Mesenchymal stem cell (in vitro differentiated cells and primary cell): ENCODE measurements around the gene TRIM28.
A peak's percentile ranks its signal among the peaks of the same experiment; 100 is the strongest.

Experiments
- DNase-seq: peaks from one replicate; pipeline ENCODE4 v3.0.0-alpha.2; 2013
- H2AFZ ChIP-seq: one replicate; pipeline ENCODE4 v1.6.1; 2013; ENCODE audit warnings: low read depth, mild to moderate bottlenecking, control low read depth, inconsistent platforms, low read length, moderate library complexity
- H2AK5ac ChIP-seq: 2 replicates; pipeline ENCODE4 v1.6.1; 2013; ENCODE audit warnings: low read length, moderate library complexity, mild to moderate bottlenecking, inconsistent platforms; ENCODE audit not compliant: severe bottlenecking
- H2BK120ac ChIP-seq: one replicate; pipeline ENCODE4 v1.6.1; 2013; ENCODE audit warnings: low read depth, mild to moderate bottlenecking, inconsistent platforms, low read length, moderate library complexity
- H2BK12ac ChIP-seq, 2 experiments: one replicate each; pipeline ENCODE4 v1.6.1; 2013; ENCODE audit warnings: inconsistent platforms in 2 of 2, low read length in 2 of 2, mild to moderate bottlenecking in 2 of 2, moderate library complexity in 2 of 2, control low read depth in 1 of 2
- H2BK15ac ChIP-seq: one replicate; pipeline ENCODE4 v1.6.1; 2013; ENCODE audit warnings: mild to moderate bottlenecking, low read depth, inconsistent platforms; ENCODE audit not compliant: poor library complexity, severe bottlenecking
- H2BK5ac ChIP-seq: 2 replicates; pipeline ENCODE4 v1.6.1; 2013; ENCODE audit warnings: low read depth, mild to moderate bottlenecking, low read length, control low read depth, inconsistent platforms; ENCODE audit not compliant: poor library complexity, severe bottlenecking
- H3K14ac ChIP-seq, 2 experiments: one replicate each; pipeline ENCODE4 v1.6.1; 2013; ENCODE audit warnings: inconsistent platforms in 2 of 2, low read length in 2 of 2, control low read depth in 1 of 2, mild to moderate bottlenecking in 1 of 2, moderate library complexity in 1 of 2
- H3K18ac ChIP-seq, 2 experiments: one replicate each; pipeline ENCODE4 v1.6.1; 2013; ENCODE audit warnings: inconsistent platforms in 2 of 2, low read length in 2 of 2, control low read depth in 1 of 2, low read depth in 1 of 2, mild to moderate bottlenecking in 1 of 2
- H3K23ac ChIP-seq, 2 experiments: one replicate each; pipeline ENCODE4 v1.6.1; 2013; ENCODE audit warnings: inconsistent platforms in 2 of 2, low read length in 2 of 2, mild to moderate bottlenecking in 2 of 2, moderate library complexity in 2 of 2, control low read depth in 1 of 2
- H3K27ac ChIP-seq: 2 replicates; pipeline ENCODE4 v1.5.1; 2013; ENCODE audit warnings: mild to moderate bottlenecking, moderate library complexity, low read length, control low read depth, inconsistent platforms; ENCODE audit not compliant: poor library complexity, severe bottlenecking
- H3K27me3 ChIP-seq, 2 experiments: 2 replicates each; pipeline versions ENCODE4 v1.6.1 to v1.7.0; 2013; ENCODE audit warnings: low read length in 2 of 2, mild to moderate bottlenecking in 2 of 2, moderate library complexity in 2 of 2, control low read depth in 1 of 2, inconsistent platforms in 1 of 2; ENCODE audit not compliant: control insufficient read depth in 1 of 2, insufficient read depth in 1 of 2
- H3K36me3 ChIP-seq, 2 experiments: 2 replicates each; pipeline versions ENCODE4 v1.6.1 to v1.7.0; 2013; ENCODE audit warnings: low read length in 2 of 2, control low read depth in 1 of 2, inconsistent platforms in 1 of 2, low read depth in 1 of 2, mild to moderate bottlenecking in 1 of 2; ENCODE audit not compliant: insufficient read depth in 2 of 2, control insufficient read depth in 1 of 2
- H3K4ac ChIP-seq, 2 experiments: one replicate each; pipeline ENCODE4 v1.6.1; 2013; ENCODE audit warnings: inconsistent platforms in 2 of 2, low read length in 2 of 2, mild to moderate bottlenecking in 2 of 2, moderate library complexity in 2 of 2, control low read depth in 1 of 2, low read depth in 1 of 2
- H3K4me1 ChIP-seq: 2 replicates; pipeline ENCODE4 v1.6.1; 2013; ENCODE audit warnings: low read depth, low read length, control low read depth; ENCODE audit not compliant: control insufficient read depth, insufficient read depth
- H3K4me2 ChIP-seq: 2 replicates; pipeline ENCODE4 v1.6.1; 2013; ENCODE audit warnings: low read length, mild to moderate bottlenecking, inconsistent platforms; ENCODE audit not compliant: poor library complexity, severe bottlenecking
- H3K4me3 ChIP-seq, 2 experiments: 2 replicates each; pipeline versions ENCODE4 v1.5.1 to v1.7.0; 2013; ENCODE audit warnings: low read length in 2 of 2, mild to moderate bottlenecking in 2 of 2, control low read depth in 1 of 2, low read depth in 1 of 2; ENCODE audit not compliant: insufficient read depth in 1 of 2
- H3K79me1 ChIP-seq: replicated peaks from 2 replicates; pipeline ENCODE4 v1.6.1; 2013; ENCODE audit warnings: mild to moderate bottlenecking, control low read depth, low read length, inconsistent platforms; ENCODE audit not compliant: poor library complexity, severe bottlenecking
- H3K9ac ChIP-seq: 2 replicates; pipeline ENCODE4 v1.7.0; 2013; ENCODE audit warnings: mild to moderate bottlenecking, low read length, moderate library complexity
- H3K9me3 ChIP-seq: 2 replicates; pipeline ENCODE4 v1.7.0; 2013; ENCODE audit warnings: mild to moderate bottlenecking, low read length; ENCODE audit not compliant: control insufficient read depth
- H4K8ac ChIP-seq: one replicate; pipeline ENCODE4 v1.6.1; 2013; ENCODE audit warnings: inconsistent platforms, mild to moderate bottlenecking, low read length, moderate library complexity
- H4K91ac ChIP-seq: one replicate; pipeline ENCODE4 v1.6.1; 2013; ENCODE audit warnings: mild to moderate bottlenecking, low read length, inconsistent platforms
- WGBS: methylation state at CpG from one replicate; pipeline ENCODE4 v1.1.7; 2013; ENCODE audit warnings: mixed read lengths; 5-methylcytosine and 5-hydroxymethylcytosine counted together

The TRIM28 gene

GRCh38 chr19:58562122-58563033 lies 18.5 kb downstream of the TRIM28 start:
- peaks cover 26% of the 10 kb centered on the region for H3K79me1 ChIP-seq
- H2AFZ ChIP-seq = no peak overlapping the region
- no peak overlapping the region for H3K27ac ChIP-seq
- H3K27me3 ChIP-seq = no peaks in the 10 kb centered on the region
- peak overlapping the region; percentile 26 to 70 for H3K4me3 ChIP-seq
- peak overlapping the region; percentile 82 for H4K8ac ChIP-seq
- 52% methylated on average over 102 of the region's 107 CpGs for WGBS
- no peak overlapping the region for H2BK12ac ChIP-seq
- peak overlapping the region; percentile 74 for H3K9ac ChIP-seq
- no peak overlapping the region for H3K14ac ChIP-seq
- H3K4ac ChIP-seq = peak overlapping the region in 1 of 2 experiments; percentile 9
- peaks cover 19% of the 10 kb centered on the region for H3K4me1 ChIP-seq
- H3K36me3 ChIP-seq = peaks cover 13 to 21% of the 10 kb centered on the region in 2 experiments
- no peak for DNase-seq
- no peak overlapping the region for H2BK15ac ChIP-seq
- peak overlapping the region in 1 of 2 experiments; percentile 0 for H3K23ac ChIP-seq
- H3K9me3 ChIP-seq = no peaks in the 10 kb centered on the region
- H2AK5ac ChIP-seq = no peak overlapping the region
- H3K4me2 ChIP-seq = no peak overlapping the region
- H2BK5ac ChIP-seq = no peak overlapping the region
- H4K91ac ChIP-seq = peak overlapping the region; percentile 70
- H2BK120ac ChIP-seq = no peak overlapping the region
- H3K18ac ChIP-seq = peak overlapping the region in 1 of 2 experiments; percentile 32

GRCh38 chr19:58563034-58563573 lies 19.2 kb downstream of the TRIM28 start:
- Histone ChIP-seq H3K14ac (no peak overlapping the region), H3K18ac (no peak overlapping the region), H3K4ac (no peak overlapping the region), H2BK120ac (no peak overlapping the region), H3K23ac (peak overlapping the region in 1 of 2 experiments; percentile 20), H3K27ac (no peak overlapping the region), H3K4me3 (peak overlapping the region; percentile 26 to 70), H2BK12ac (no peak overlapping the region), H2AFZ (no peak overlapping the region), H4K91ac (no peak overlapping the region), H3K36me3 (peaks cover 19 to 22% of the 10 kb centered on the region in 2 experiments), H3K4me2 (no peak overlapping the region), H3K9me3 (no peaks in the 10 kb centered on the region), H2BK5ac (no peak overlapping the region), H4K8ac (peak overlapping the region; percentile 82), H3K79me1 (peaks cover 26% of the 10 kb centered on the region), H2AK5ac (no peak overlapping the region), H3K27me3 (no peaks in the 10 kb centered on the region), H3K9ac (peak overlapping the region; percentile 74), H3K4me1 (peaks cover 18% of the 10 kb centered on the region), H2BK15ac (no peak overlapping the region)
- DNase-seq = no peak
- WGBS = 37% methylated on average over 40 of the region's 40 CpGs

GRCh38 chr19:58563823-58564222 lies 20.0 kb downstream of the TRIM28 start:
- Histone ChIP-seq H4K8ac (no peak overlapping the region), H2BK12ac (no peak overlapping the region), H3K9ac (peak overlapping the region; percentile 74), H3K23ac (no peak overlapping the region), H3K36me3 (peaks cover 25 to 26% of the 10 kb centered on the region in 2 experiments), H3K27me3 (no peaks in the 10 kb centered on the region), H3K27ac (no peak overlapping the region), H2AFZ (no peak overlapping the region), H3K4ac (no peak overlapping the region), H3K4me2 (no peak overlapping the region), H4K91ac (no peak overlapping the region), H3K79me1 (peaks cover 28% of the 10 kb centered on the region), H2AK5ac (no peak overlapping the region), H2BK5ac (no peak overlapping the region), H3K9me3 (no peaks in the 10 kb centered on the region), H2BK120ac (no peak overlapping the region), H3K18ac (no peak overlapping the region), H3K4me3 (no peak overlapping the region), H3K14ac (no peak overlapping the region), H3K4me1 (peaks cover 18% of the 10 kb centered on the region), H2BK15ac (no peak overlapping the region)
- WGBS = 87% methylated on average over 5 of the region's 6 CpGs
- no peak for DNase-seq

- Histone ChIP-seq H3K27me3 (no peaks in the 10 kb centered on the region), H3K9ac (no peak overlapping the region), H3K4ac (no peak overlapping the region), H3K4me2 (no peak overlapping the region), H3K27ac (no peak overlapping the region), H3K4me1 (peaks cover 13% of the 10 kb centered on the region), H3K18ac (no peak overlapping the region), H2BK120ac (no peak overlapping the region), H3K14ac (no peak overlapping the region), H4K91ac (no peak overlapping the region), H2AK5ac (no peak overlapping the region), H3K36me3 (peaks cover 50 to 58% of the 10 kb centered on the region in 2 experiments), H3K4me3 (no peak overlapping the region), H3K9me3 (no peaks in the 10 kb centered on the region), H4K8ac (no peak overlapping the region), H2BK5ac (no peak overlapping the region), H2BK15ac (no peak overlapping the region), H2AFZ (no peak overlapping the region), H3K79me1 (peaks cover 46% of the 10 kb centered on the region), H2BK12ac (no peak overlapping the region), H3K23ac (no peak overlapping the region)
- DNase-seq = no peak
- 96% methylated on average over 4 of the region's 5 CpGs for WGBS
These were observed 23.1 kb downstream of the TRIM28 start for GRCh38 chr19:58566989-58567388.
